MCF 10A (cell line): ENCODE data around the gene PAGE2B. TPM values are rescaled to one million over a fixed set of nuclear protein-coding genes. Genes with fewer than 3 reads are reported as not detected.

Experiments
- BruUV-seq: library from RNA; stranded (reverse); fragments of 400-500 nt; replicated peaks from 2 replicates; lab custom pipeline; 2021; lab: Mats Ljungman, UMichigan
- CTCF ChIA-PET: fragments of 300-600 bp; sonication (Branson Sonifier 250); formaldehyde crosslinking; extraction: SDS; loops from one replicate; lab custom pipeline; 2021; ENCODE audit warnings: antibody characterized with exemption, inconsistent platforms; lab: Yijun Ruan, JAX
- POLR2A ChIA-PET: fragments of 300-600, 350-650 bp; sonication (Branson Sonifier 250); formaldehyde crosslinking; extraction: SDS; loops from one replicate; lab custom pipeline; 2020; ENCODE audit warnings: antibody characterized with exemption, inconsistent platforms; lab: Yijun Ruan, JAX
- DNase-seq: peaks from one replicate; pipeline ENCODE4 v3.0.0-alpha.2; 2018; ENCODE audit not compliant: unreplicated experiment
- H3K27ac Mint-ChIP-seq: one replicate; pipeline ENCODE4 v1.8.0; 2022; ENCODE audit warnings: mild to moderate bottlenecking, low read depth, mixed read lengths; ENCODE audit not compliant: unreplicated experiment
- H3K27me3 Mint-ChIP-seq: one replicate; pipeline ENCODE4 v1.8.0; 2022; ENCODE audit warnings: mixed read lengths; ENCODE audit not compliant: insufficient read depth, unreplicated experiment
- H3K36me3 Mint-ChIP-seq: one replicate; pipeline ENCODE4 v1.8.0; 2022; ENCODE audit warnings: mild to moderate bottlenecking, moderate library complexity, mixed read lengths; ENCODE audit not compliant: insufficient read depth, unreplicated experiment
- H3K4me1 Mint-ChIP-seq: one replicate; pipeline ENCODE4 v1.8.0; 2022; ENCODE audit warnings: mixed read lengths; ENCODE audit not compliant: insufficient read depth, unreplicated experiment
- H3K4me3 Mint-ChIP-seq: one replicate; pipeline ENCODE4 v1.8.0; 2022; ENCODE audit warnings: mild to moderate bottlenecking, moderate library complexity, mixed read lengths; ENCODE audit not compliant: unreplicated experiment
- H3K9me3 Mint-ChIP-seq: one replicate; pipeline ENCODE4 v1.8.0; 2022; ENCODE audit warnings: mixed read lengths; ENCODE audit not compliant: unreplicated experiment
- intact Hi-C: fragments of 100-400 bp; cut with micrococcal nuclease; formaldehyde crosslinking; loops from 2 replicates; pipeline ENCODE4 v1.14.1; 2022
- total RNA-seq: library from RNA; stranded (reverse); gene quantifications from 2 replicates; pipeline ENCODE4 v1.2.3, GENCODE V29; 2022
- TF ChIP-seq, protein P1 (sequence below): fragments of 200-600 bp; IDR thresholded peaks from one replicate; pipeline ENCODE4 v1.8.0; 2022; ENCODE audit warnings: antibody characterized with exemption, mild to moderate bottlenecking; ENCODE audit not compliant: unreplicated experiment

PAGE2B gene
- total RNA-seq, 1 experiment from 2014 or later = not detected

DNA sequence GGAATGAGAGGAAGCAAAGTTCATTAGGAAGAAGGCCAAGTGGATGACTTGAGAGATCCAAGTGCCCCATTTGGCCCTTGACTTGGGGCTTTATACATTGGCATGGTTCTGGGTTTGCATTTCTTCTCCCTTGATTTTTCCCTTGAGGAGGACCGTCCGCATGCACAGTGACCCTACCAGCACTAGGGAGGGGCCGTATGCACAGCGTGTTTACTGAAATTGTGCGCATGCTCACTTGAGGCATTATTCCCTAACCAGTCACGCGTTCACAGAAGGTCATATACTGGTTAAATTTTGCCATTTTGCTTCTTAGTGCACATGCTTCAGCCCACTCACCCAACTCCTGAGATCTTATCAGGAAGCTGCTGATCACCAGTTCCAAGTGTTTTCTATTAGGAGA is 49.1 kb downstream of the PAGE2B start:
- Mint-ChIP-seq H3K36me3 (no peaks in the 10 kb centered on the region), H3K4me3 (no peak overlapping the region), H3K27me3 (peaks cover 84% of the 10 kb centered on the region), H3K4me1 (peaks cover 6% of the 10 kb centered on the region), H3K27ac (no peak overlapping the region), H3K9me3 (no peaks in the 10 kb centered on the region)
- BruUV-seq = no TSS peak
- TF ChIP-seq, protein P1, sequence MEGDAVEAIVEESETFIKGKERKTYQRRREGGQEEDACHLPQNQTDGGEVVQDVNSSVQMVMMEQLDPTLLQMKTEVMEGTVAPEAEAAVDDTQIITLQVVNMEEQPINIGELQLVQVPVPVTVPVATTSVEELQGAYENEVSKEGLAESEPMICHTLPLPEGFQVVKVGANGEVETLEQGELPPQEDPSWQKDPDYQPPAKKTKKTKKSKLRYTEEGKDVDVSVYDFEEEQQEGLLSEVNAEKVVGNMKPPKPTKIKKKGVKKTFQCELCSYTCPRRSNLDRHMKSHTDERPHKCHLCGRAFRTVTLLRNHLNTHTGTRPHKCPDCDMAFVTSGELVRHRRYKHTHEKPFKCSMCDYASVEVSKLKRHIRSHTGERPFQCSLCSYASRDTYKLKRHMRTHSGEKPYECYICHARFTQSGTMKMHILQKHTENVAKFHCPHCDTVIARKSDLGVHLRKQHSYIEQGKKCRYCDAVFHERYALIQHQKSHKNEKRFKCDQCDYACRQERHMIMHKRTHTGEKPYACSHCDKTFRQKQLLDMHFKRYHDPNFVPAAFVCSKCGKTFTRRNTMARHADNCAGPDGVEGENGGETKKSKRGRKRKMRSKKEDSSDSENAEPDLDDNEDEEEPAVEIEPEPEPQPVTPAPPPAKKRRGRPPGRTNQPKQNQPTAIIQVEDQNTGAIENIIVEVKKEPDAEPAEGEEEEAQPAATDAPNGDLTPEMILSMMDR = no peak
- ChIA-PET POLR2A (no interaction called here), CTCF (interaction anchor here (0.9 kb wide), 1 partner anchor 9 kb away, joined by 4 read pairs; no protein-coding TSS in a partner anchor)
- no peak for DNase-seq
- intact Hi-C loops = no loop called here

DNA sequence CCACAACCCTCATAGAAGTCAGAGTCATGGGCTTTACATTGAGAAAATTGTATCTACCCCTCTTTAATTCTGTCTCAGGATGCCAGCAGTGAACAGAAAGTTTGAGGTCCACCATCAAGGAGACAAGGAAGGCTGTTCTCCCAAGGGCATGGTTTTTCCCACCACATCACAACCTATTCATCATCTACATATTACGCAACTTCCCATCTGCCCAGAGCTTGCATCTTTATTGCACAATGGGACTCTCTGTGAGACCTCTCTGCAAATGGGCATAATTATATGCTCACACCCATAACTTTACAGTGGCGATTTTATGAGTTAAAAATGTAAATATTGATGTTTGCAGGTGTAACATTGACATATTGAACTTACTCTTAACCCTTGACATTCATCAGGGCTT is 52.9 kb downstream of the PAGE2B start:
- ChIA-PET CTCF (interaction anchor here (0.8 kb wide), 1 partner anchor 8 kb away, joined by 3 read pairs; no protein-coding TSS in a partner anchor), POLR2A (no interaction called here)
- intact Hi-C loops = no loop called here
- Mint-ChIP-seq H3K4me3 (no peak overlapping the region), H3K36me3 (no peaks in the 10 kb centered on the region), H3K27ac (no peak overlapping the region), H3K27me3 (peaks cover 61% of the 10 kb centered on the region), H3K9me3 (no peaks in the 10 kb centered on the region), H3K4me1 (no peaks in the 10 kb centered on the region)
- TF ChIP-seq, protein P1 = no peak
- no TSS peak for BruUV-seq
- DNase-seq = peak; percentile 52

Other genes starting within 250 kb of the PAGE2B start
- gene TRO, start 154.2 kb upstream of the PAGE2B start, total RNA-seq = not detected in 2 replicates
- gene PFKFB1, start 80.8 kb upstream of the PAGE2B start, total RNA-seq = 0.27 and 0.37 TPM in 2 replicates
- 11.8 and 14.0 TPM in 2 replicates for gene APEX2, start 74.7 kb upstream of the PAGE2B start, total RNA-seq
- not detected in 2 replicates for gene ALAS2, start 44.1 kb upstream of the PAGE2B start, total RNA-seq
- gene PAGE2, start 14.0 kb downstream of the PAGE2B start, total RNA-seq = not detected in 2 replicates
- gene PAGE5, start 145.3 kb downstream of the PAGE2B start, total RNA-seq = not detected in 2 replicates
- not detected in 2 replicates for gene PAGE3, start 189.9 kb downstream of the PAGE2B start, total RNA-seq